ENCODE data around the gene CYP2B6. TPM values are rescaled to one million over a fixed set of nuclear protein-coding genes. Genes with fewer than 3 reads are reported as not detected.

CYP2B6 gene
- total and polyA plus RNA-seq, 2 experiments from 2014 or later, result 3.9 to 8.4 TPM

GRCh38 chr19:41018736-41019290 is 27.7 kb downstream of the CYP2B6 start (continued):
- no peak for TF ChIP-seq EZH2phosphoT487 (IDR thresholded peaks at IDR 0.05; ENCODE audit: unreplicated experiment)
- TF ChIP-seq NANOG (IDR thresholded peaks at IDR 0.05; ENCODE audit: borderline replicate concordance), result no peak
- TF ChIP-seq CREB1 (CRISPR knock-in tag; IDR thresholded peaks at IDR 0.05; ENCODE audit: low read depth), result no peak
- TF ChIP-seq STAT1 (IDR thresholded peaks at IDR 0.05; ENCODE audit: unreplicated experiment), result no peak
- no peak for TF ChIP-seq POLR2AphosphoS5 (IDR thresholded peaks at IDR 0.05; ENCODE audit: low read depth)
- no peak for TF ChIP-seq ZNF114 (CRISPR knock-in tag; IDR thresholded peaks at IDR 0.05)
- TF ChIP-seq REST (IDR thresholded peaks at IDR 0.05; ENCODE audit: unreplicated experiment), result no peak
- no peak for TF ChIP-seq CTCF (conservative IDR thresholded peaks at IDR 0.05; ENCODE audit: low read depth in 2 of 2)
- TF ChIP-seq EZH2 (IDR thresholded peaks at IDR 0.05; ENCODE audit: low read depth, unreplicated experiment), result no peak
- no peak for TF ChIP-seq ZNF331 (CRISPR knock-in tag; IDR thresholded peaks at IDR 0.05; ENCODE audit: low read depth)

- no peak overlapping the region for H3K27ac ChIP-seq (ENCODE audit: low read depth)
- H4K20me1 ChIP-seq (replicated peaks; ENCODE audit: insufficient read depth), result no peaks in the 10 kb centered on the region
- no peak overlapping the region for H3K4me2 ChIP-seq
- H3K36me3 ChIP-seq (ENCODE audit: insufficient read depth), result no peaks in the 10 kb centered on the region
- H3K4me1 ChIP-seq (ENCODE audit: insufficient read depth), result no peaks in the 10 kb centered on the region
- H3F3A ChIP-seq (replicated peaks; ENCODE audit: low read depth), result no peaks in the 10 kb centered on the region
- peaks cover 7% of the 10 kb centered on the region for H3K27me3 Mint-ChIP-seq (ENCODE audit: insufficient read depth, low read depth, poor library complexity)
- no peaks in the 10 kb centered on the region for H3K9me3 Mint-ChIP-seq
- no peaks in the 10 kb centered on the region for H3K9me2 ChIP-seq (ENCODE audit: insufficient read depth)
- no peaks in the 10 kb centered on the region for H3K79me2 ChIP-seq (replicated peaks; ENCODE audit: insufficient read depth)
- no peaks in the 10 kb centered on the region for H3K27me3 ChIP-seq (ENCODE audit: insufficient read depth)
- H2AFZ ChIP-seq, result no peak overlapping the region
- no peaks in the 10 kb centered on the region for H3K4me1 Mint-ChIP-seq
- no peak overlapping the region for H3K27ac Mint-ChIP-seq
- no peak overlapping the region for H3K4me3 ChIP-seq
- no peaks in the 10 kb centered on the region for H3K36me3 Mint-ChIP-seq (ENCODE audit: low read depth)
- H3K4me3 Mint-ChIP-seq, result no peak overlapping the region
- DNase-seq (ENCODE audit: low spot score) (no peak), ATAC-seq (no peak)
- TF ChIP-seq ZNF114 (CRISPR knock-in tag; IDR thresholded peaks at IDR 0.05) (no peak), JUNB (IDR thresholded peaks at IDR 0.05; ENCODE audit: unreplicated experiment) (no peak), CTCF (conservative IDR thresholded peaks at IDR 0.05; ENCODE audit: low read depth in 2 of 2) (no peak), REST (IDR thresholded peaks at IDR 0.05; ENCODE audit: unreplicated experiment) (no peak), EZH2 (IDR thresholded peaks at IDR 0.05; ENCODE audit: low read depth, unreplicated experiment) (no peak), STAT1 (IDR thresholded peaks at IDR 0.05; ENCODE audit: unreplicated experiment) (no peak), CREB1 (CRISPR knock-in tag; IDR thresholded peaks at IDR 0.05; ENCODE audit: low read depth) (no peak), ETS1 (IDR thresholded peaks at IDR 0.05) (no peak), EZH2phosphoT487 (IDR thresholded peaks at IDR 0.05; ENCODE audit: unreplicated experiment) (no peak), POLR2AphosphoS5 (IDR thresholded peaks at IDR 0.05; ENCODE audit: low read depth) (no peak)
These were observed 28.3 kb downstream of the CYP2B6 start for GRCh38 chr19:41019346-41019745.
